Inflammatory macrophage treated with lipopolysaccharide for 4 hours (primary cell): ENCODE data around the gene CIITA.

Experiments used
- DNase-seq: peaks from one replicate; pipeline ENCODE4 v3.0.0-alpha.2; 2020

Gene CIITA

GRCh38 chr16:10982465-10983150 lies 105.6 kb downstream of the CIITA start:
- DNase-seq = no peak

- no peak for DNase-seq
These were observed 106.2 kb downstream of the CIITA start for GRCh38 chr16:10983159-10983558.

GRCh38 chr16:10984509-10984908 lies 107.5 kb downstream of the CIITA start:
- DNase-seq = no peak
